ENCODE data around the gene ITGB3BP.
A peak's percentile ranks its signal among the peaks of the same experiment; 100 is the strongest.
"Not testable (repeated sequence)": the region's sequence is repeated elsewhere in the genome, so short reads cannot be mapped to it uniquely, and the experiment has no call there.

ITGB3BP gene, protein sequence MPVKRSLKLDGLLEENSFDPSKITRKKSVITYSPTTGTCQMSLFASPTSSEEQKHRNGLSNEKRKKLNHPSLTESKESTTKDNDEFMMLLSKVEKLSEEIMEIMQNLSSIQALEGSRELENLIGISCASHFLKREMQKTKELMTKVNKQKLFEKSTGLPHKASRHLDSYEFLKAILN

DNA sequence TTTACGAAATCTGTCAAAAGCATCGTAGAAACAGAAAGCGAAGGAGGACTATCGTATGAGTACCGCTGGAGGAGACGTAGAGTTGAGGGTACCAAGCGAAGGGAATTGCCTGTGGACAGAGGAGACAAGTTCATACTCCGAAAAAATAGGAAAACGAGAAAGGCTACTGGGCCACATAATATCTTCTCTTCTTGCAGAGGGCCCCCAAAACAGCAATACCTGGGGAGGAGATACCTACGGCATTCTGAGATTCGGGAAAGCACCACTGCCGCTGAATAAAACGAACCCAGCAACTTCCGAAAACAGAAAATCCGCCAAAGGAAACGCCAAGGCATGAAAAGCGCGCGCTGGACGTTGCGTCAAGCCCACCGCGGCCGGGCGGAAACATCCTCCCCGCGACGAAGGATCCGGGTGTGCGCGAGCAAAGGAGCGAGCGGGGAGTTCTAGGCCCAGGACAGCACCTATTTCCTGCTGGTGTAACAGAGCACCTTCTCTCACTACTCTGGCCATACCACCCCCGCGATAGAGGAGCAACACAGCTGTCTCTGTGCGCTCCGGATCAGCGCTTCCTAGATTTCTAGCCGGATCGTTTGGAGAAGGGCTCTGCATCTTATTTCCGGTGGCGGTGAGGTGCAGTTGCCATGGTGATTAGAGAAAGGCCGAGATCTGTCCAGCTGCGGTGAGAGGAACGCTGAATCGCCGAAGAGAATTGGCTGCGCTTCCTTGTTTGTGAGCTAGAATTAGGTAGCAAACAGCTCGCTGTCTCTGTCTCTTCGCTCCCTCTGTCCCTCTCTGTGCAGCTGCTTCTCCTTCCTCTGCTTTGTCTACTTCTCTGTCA is at the start of gene ITGB3BP, which contains the start of gene EFCAB7:
ITGB3BP (minus strand) TSS at position 335 of the 838 bp plus-strand sequence; CDS start at position 243, 92 bp downstream.
EFCAB7 (plus strand) TSS at position 635 of the 838 bp plus-strand sequence. CDS start 2,048 bp downstream, outside the sequence.
- Mint-ChIP-seq H3K9me3 (no peaks in the 10 kb centered on the region), H3K4me3 (peak within 1 kb of the TSS; percentile 93 to 100), H3K27ac (peak within 1 kb of the TSS; percentile 98 to 99), H3K27me3 (no peaks in the 10 kb centered on the region), H3K4me1 (peaks cover 35% of the 10 kb centered on the region)
- DNase-seq (peak; percentile 87 to 89), ATAC-seq (peak; percentile 96)

DNA sequence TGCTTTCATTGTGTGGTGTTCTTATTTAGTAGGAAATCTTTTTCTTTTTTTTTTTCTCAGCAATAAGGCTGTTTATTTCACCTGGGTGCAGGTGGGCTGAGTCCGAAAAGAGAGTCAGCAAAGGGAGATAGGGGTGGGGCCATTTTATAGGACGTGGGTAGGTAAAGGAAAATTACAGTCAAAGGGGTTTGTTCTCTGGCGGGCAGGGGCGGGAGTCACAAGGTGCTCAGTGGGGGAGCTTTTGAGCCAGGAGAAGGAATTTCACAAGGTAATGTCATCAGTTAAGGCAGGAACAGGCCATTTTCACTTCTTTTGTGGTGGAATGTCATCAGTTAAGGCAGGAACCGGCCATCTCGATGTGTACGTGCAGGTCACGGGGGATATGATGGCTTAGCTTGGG is 49.7 kb upstream of the ITGB3BP start:
- H3K27ac Mint-ChIP-seq, H3K4me1 Mint-ChIP-seq, ATAC-seq, H3K4me3 Mint-ChIP-seq, H3K27me3 Mint-ChIP-seq, H3K9me3 Mint-ChIP-seq, DNase-seq: not testable (repeated sequence)

DNA sequence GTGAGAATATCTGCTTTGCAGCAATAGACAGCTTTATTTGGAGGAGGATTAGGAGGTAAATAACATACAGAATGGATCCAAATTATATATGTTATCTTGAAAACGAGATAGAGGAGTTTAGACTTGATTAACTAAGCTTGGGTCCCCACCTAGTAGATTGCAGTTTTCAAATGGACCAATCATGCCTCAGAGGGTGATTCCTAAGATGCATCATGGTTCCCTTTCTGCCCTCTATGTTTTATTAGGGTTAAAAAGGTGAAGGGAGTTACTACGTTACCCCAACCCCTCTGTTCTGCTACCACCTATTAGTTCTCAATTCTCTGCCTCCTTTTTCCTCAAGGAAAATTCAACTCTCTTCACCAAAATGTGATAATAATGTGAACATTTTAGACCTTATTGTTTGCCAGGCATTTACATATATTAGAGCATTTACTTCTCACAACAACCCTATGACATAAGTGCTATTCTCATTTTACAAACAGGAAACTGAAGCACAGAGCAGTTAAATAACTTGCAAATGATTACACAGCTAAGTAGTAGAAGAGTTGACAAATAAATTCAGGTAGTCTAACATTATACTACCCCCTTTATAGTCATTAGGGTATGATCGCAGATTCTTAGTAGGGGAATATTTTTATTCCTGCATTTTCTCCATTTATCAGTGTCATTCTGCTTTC is 46.8 kb upstream of the ITGB3BP start:
- H3K9me3 Mint-ChIP-seq: no peaks in the 10 kb centered on the region
- no peaks in the 10 kb centered on the region for H3K27me3 Mint-ChIP-seq
- no peaks in the 10 kb centered on the region for H3K4me1 Mint-ChIP-seq
- ATAC-seq (no peak), DNase-seq (no peak)
- H3K4me3 Mint-ChIP-seq: no peak overlapping the region
- H3K27ac Mint-ChIP-seq: no peak overlapping the region

DNA sequence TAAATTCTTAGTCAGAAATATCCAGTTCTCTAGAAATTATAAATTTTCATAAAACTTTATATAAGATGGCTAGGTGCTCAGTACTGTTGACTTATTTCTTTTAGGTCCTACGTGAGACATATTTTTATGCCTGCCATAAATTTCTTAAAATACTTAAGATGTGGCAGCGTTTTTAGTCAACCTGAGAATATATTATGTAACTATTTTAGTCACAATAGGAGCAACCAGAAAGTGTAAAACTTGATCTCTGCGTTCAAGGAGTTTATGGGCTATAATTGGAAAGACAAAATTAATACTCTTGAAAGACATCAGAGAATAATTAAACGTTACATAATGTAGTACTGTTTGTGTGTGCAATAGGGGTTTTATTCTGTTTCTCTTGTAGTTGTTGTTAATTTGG is 46.0 kb upstream of the ITGB3BP start:
- Mint-ChIP-seq H3K9me3 (no peaks in the 10 kb centered on the region), H3K27me3 (no peaks in the 10 kb centered on the region), H3K4me3 (no peak overlapping the region), H3K4me1 (no peaks in the 10 kb centered on the region), H3K27ac (no peak overlapping the region)
- DNase-seq: no peak
- no peak for ATAC-seq

DNA sequence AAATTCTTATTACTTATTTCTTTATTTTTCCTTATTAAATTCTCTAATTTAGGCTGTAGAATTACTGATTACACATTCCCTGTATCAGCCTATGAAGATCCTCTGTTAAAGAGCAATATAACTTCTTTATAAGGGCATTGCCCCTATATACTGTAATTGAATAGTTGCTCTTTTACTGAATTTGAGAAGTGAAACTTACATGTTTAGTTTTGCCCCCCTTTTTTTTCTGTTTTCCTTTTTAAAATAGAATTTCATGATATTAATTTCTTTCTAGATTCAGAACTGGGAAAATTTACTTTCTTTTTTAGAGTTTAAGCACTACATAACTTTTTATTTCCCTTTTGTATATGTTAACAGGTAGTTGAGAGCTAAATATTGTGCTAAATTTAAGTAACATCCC is 40.7 kb upstream of the ITGB3BP start:
- DNase-seq (no peak), ATAC-seq (no peak)
- no peaks in the 10 kb centered on the region for H3K27me3 Mint-ChIP-seq
- H3K9me3 Mint-ChIP-seq: no peaks in the 10 kb centered on the region
- no peaks in the 10 kb centered on the region for H3K4me1 Mint-ChIP-seq
- H3K27ac Mint-ChIP-seq: no peak overlapping the region
- no peak overlapping the region for H3K4me3 Mint-ChIP-seq

DNA sequence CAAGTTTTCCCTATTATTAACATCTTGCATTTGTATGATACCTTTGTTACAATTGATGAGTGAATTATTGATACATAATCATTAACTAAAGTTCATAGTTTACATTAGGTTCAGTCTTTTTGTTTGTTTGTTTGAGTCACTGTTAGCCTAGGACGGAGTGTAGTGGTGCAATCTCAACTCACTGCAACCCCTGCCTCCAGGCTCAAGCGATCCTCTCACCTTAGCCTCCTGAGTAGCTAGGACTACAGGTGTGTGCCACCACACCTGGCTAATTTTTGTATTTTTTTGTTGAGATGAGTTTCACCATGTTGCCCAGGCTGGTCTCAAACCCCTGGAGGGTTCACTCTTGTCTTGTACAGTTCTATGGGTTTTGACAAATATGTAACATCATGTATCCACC is 36.3 kb upstream of the ITGB3BP start:
- no peaks in the 10 kb centered on the region for H3K4me1 Mint-ChIP-seq
- H3K27ac Mint-ChIP-seq: no peak overlapping the region
- H3K27me3 Mint-ChIP-seq: no peaks in the 10 kb centered on the region
- H3K4me3 Mint-ChIP-seq: no peak overlapping the region
- DNase-seq (no peak), ATAC-seq (no peak)
- no peaks in the 10 kb centered on the region for H3K9me3 Mint-ChIP-seq

DNA sequence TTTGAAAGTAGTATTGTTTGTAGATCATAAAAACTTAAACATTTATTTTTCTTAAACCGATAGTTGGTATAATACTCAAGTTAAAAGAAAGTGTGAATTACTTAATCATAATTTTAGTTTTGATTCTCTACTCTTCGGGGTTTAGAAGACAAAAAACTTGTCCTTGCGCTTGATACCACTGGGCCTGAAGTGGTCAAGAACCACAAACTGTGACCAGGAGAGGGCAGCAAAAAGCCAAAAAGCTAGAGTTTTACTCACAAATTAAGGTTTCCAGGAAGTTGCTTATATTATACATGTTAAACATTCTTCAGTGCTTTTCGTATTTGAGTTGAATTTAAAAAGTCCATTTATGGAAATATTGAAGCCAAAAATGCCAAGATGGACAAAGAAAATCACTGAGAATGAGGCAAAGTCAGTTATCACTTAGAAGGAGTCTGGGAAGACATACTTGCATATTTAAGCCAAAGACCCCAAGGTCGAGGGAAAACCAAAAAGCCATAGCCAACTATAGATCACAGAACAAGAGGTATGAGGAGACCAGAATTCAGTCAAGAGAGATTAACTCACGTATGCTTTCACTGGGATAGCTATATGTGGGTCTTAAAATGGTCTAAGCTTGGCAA is 34.5 kb upstream of the ITGB3BP start:
- Mint-ChIP-seq H3K27ac (no peak overlapping the region), H3K9me3 (no peaks in the 10 kb centered on the region), H3K4me3 (no peak overlapping the region), H3K4me1 (no peaks in the 10 kb centered on the region), H3K27me3 (no peaks in the 10 kb centered on the region)
- ATAC-seq: no peak
- DNase-seq: peak in 1 of 2 donors; percentile 4

DNA sequence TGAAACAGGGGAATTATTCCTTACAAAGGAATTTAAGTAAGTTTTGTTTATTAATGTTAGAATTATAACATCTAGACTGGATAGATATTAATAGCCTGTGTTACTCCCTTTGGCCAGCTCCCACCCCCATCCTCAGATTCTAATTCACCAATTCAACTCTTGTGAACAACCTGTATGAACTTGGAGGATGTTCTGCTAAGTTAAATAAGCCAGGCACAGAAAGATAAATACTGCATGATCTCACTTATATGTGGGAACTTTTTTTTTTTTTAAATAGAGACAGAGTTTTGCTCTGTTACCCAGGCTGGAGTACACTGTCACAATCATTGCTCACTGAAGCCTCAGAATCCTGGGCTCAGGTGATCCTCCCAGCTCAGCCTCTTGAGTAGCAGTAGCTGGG is 32.5 kb upstream of the ITGB3BP start:
- Mint-ChIP-seq H3K27ac (no peak overlapping the region), H3K9me3 (no peaks in the 10 kb centered on the region), H3K27me3 (no peaks in the 10 kb centered on the region), H3K4me3 (no peak overlapping the region), H3K4me1 (no peaks in the 10 kb centered on the region)
- no peak for DNase-seq
- no peak for ATAC-seq

DNA sequence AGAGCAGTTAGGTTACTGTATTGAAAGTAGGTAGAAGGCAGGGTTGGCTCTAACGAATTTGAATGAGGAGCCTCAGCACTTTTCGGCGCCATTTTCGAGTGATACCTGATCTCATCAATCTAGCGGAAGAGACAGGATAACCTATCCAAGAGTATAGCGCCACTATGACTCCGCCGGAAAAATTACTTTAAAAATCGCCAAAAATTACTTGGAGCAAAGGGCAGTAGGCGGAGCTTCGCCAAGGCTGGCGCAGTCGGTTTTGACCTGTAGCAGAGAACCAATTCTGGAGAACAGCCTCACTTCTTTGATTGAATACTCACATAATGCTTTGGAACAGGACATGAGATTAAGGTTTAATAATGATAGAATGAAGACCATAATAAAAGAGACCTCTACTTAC is 25.9 kb upstream of the ITGB3BP start:
- DNase-seq: no peak
- no peak for ATAC-seq
- no peaks in the 10 kb centered on the region for H3K27me3 Mint-ChIP-seq
- no peaks in the 10 kb centered on the region for H3K9me3 Mint-ChIP-seq
- H3K27ac Mint-ChIP-seq: no peak overlapping the region
- no peak overlapping the region for H3K4me3 Mint-ChIP-seq
- H3K4me1 Mint-ChIP-seq: no peaks in the 10 kb centered on the region

DNA sequence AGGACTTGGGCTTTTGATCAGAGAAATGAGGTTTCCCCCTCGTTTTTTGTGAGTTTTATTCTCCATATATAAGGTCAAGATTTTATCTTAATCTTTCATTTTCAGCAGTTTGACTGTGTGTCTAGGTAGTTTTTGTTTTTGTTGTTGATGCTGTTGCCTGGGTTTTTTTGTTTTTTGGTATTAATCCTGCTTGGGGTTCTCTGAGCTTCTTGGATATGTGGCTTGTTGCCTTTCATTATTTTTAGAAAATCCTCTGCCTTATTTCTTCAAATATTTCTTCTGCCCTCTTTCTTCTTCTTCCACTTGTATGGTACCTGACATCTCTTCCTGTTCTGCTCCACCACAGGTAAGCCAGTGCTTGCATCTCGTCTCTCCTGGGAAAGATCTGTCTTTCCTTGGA is 25.3 kb upstream of the ITGB3BP start:
- H3K4me1 Mint-ChIP-seq: no peaks in the 10 kb centered on the region
- ATAC-seq (no peak), DNase-seq (no peak)
- no peak overlapping the region for H3K27ac Mint-ChIP-seq
- no peaks in the 10 kb centered on the region for H3K9me3 Mint-ChIP-seq
- H3K4me3 Mint-ChIP-seq: no peak overlapping the region
- H3K27me3 Mint-ChIP-seq: no peaks in the 10 kb centered on the region

DNA sequence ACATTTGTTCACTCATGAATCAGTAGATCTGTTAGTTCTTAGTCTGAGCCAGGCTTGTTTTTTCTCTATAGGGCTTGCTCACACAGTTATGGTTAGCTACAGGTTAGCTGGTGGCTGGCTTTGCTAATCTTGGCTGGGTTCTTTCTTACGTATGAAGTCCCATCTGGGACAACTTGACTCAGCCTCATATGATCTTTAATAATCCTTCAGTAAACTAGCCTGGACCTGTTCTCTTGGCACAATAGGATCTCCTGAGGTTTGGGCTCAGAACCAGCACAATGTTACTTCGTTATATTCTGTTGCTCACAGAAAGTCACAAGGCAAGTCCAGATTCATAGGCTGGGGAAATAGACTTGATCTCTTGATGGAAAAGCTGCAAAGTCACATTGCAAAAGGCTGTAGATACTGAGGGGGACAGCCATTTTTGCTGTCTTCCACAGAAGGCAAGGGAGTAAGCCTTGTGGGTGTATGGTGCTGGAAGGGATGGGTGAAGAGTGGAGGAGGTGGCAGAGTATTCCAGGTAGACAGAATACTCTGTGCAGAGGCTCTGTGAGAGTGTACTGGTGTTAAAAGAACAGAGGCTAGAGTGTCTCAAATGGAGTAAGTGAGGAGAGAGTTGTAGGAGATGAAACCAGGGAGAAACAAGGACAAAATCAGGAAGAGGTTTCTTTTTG is 24.7 kb upstream of the ITGB3BP start:
- DNase-seq: no peak
- no peak overlapping the region for H3K4me3 Mint-ChIP-seq
- ATAC-seq: no peak
- H3K27ac Mint-ChIP-seq: no peak overlapping the region
- H3K27me3 Mint-ChIP-seq: no peaks in the 10 kb centered on the region
- H3K9me3 Mint-ChIP-seq: no peaks in the 10 kb centered on the region
- H3K4me1 Mint-ChIP-seq: no peaks in the 10 kb centered on the region

DNA sequence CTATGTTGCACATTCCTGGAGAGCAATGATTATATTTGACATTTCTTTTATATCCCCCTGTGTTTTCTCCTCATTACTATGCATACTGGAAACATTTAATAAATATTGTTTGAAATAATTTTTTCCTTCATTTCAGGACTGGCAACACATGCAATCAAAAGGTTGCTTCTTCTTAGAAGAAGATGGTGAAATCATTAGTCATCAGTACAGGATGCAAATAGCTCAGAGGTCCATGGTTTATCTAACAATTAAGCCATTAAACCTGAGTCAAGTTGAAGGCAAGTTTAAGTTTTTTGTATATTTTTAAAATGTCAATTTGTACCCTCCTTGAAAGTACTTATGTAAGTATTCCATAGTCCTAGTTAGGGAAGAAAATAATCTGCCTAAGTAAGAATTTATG is 22.8 kb upstream of the ITGB3BP start:
- Mint-ChIP-seq H3K4me1 (no peaks in the 10 kb centered on the region), H3K9me3 (no peaks in the 10 kb centered on the region), H3K4me3 (no peak overlapping the region), H3K27ac (no peak overlapping the region), H3K27me3 (no peaks in the 10 kb centered on the region)
- ATAC-seq: no peak
- no peak for DNase-seq

DNA sequence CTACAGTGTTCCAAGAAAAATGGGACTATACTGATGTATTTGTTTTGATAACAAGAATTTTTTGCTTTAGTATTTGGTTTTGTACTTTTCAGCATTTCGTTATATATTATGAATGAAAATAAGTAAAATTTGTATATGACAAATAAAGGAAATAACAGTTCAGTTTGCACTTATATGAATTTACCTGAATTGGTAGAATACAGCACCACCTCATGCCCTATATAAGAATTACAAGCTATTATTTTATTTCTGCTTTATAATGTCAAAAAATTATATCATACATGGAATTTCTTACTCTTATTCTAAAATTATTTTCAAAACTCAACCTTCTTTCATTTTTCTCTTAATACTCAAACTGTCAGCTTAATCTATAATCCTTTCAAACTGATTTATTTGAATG is 14.9 kb upstream of the ITGB3BP start:
- ATAC-seq (no peak), DNase-seq (no peak)
- Mint-ChIP-seq H3K27ac (no peak overlapping the region), H3K4me3 (no peak overlapping the region), H3K9me3 (no peaks in the 10 kb centered on the region), H3K27me3 (no peaks in the 10 kb centered on the region), H3K4me1 (no peaks in the 10 kb centered on the region)

DNA sequence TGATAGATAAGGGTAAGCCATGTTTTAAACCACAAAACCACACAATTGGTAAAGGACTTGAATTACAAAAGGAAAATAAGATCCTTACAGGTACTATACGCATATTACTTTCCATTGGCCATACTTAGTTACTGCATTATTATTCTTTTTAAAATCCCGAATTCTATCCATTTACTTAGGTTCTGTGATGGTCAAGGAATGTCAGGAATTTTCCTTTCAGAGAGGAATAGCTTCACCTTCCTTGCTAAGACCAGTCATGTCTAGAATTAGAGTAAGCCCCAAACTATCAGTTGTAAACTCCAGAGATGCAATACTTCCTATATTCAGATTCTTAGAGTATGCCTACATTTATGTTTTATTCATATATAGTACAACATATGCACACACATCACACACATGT is 14.0 kb upstream of the ITGB3BP start:
- H3K9me3 Mint-ChIP-seq: no peaks in the 10 kb centered on the region
- H3K4me3 Mint-ChIP-seq: no peak overlapping the region
- no peaks in the 10 kb centered on the region for H3K27me3 Mint-ChIP-seq
- DNase-seq: no peak
- no peak for ATAC-seq
- no peak overlapping the region for H3K27ac Mint-ChIP-seq
- no peaks in the 10 kb centered on the region for H3K4me1 Mint-ChIP-seq

DNA sequence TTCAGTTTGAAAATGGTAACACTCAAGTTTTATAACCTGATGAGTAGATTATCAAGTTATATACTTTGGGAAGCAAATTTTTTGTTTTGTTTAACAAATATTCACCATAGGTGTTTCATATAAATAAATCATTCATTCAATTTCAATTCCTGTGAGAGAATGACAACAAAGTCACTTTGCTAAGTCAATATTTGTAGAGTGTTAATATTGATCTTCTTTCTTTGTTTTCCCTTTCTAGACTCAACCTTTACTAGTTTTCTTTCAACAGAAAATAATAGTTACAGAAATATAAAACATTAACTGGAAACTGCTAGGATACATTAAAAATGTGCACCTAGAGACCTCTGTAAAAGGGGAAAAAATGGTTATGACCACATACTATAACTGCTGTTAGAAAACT is 11.4 kb upstream of the ITGB3BP start:
- Mint-ChIP-seq H3K27me3 (no peaks in the 10 kb centered on the region), H3K9me3 (no peaks in the 10 kb centered on the region)
- no peak for ATAC-seq

More for the DNA sequence above, 11.4 kb upstream of the ITGB3BP start:
- Mint-ChIP-seq H3K4me3 (no peak overlapping the region), H3K4me1 (no peaks in the 10 kb centered on the region), H3K27ac (no peak overlapping the region)
- no peak for DNase-seq

Measured in stimulated activated naive CD8-positive, alpha-beta T cell treated with anti-CD3 and anti-CD28 coated beads, Interleukin-15, amount 100 ng/mL, for 72 hours (primary cell).